NCI-H524 (cell line): ENCODE data around the gene PPP2R5C.

Source experiments
- DNase-seq, 2 experiments: peaks; one replicate each; lab custom pipeline; 2025; lab: John Stamatoyannopoulos, UW

Gene PPP2R5C

GRCh38 chr14:101814934-101815333 is 53.4 kb downstream of the PPP2R5C start:
- DNase-seq, result no peak

- no peak for DNase-seq
Observed at GRCh38 chr14:101815994-101816393, 54.5 kb downstream of the PPP2R5C start.

GRCh38 chr14:101817501-101818001 is 56.0 kb downstream of the PPP2R5C start:
- DNase-seq, result no peak

GRCh38 chr14:101819251-101819990 is 57.9 kb downstream of the PPP2R5C start:
- DNase-seq, result no peak

- DNase-seq, result no peak
Observed at GRCh38 chr14:101820283-101820798, 58.8 kb downstream of the PPP2R5C start.

GRCh38 chr14:101821528-101821927 is 60.0 kb downstream of the PPP2R5C start:
- no peak for DNase-seq

- no peak for DNase-seq
Observed at GRCh38 chr14:101823066-101823465, 61.6 kb downstream of the PPP2R5C start.

- no peak for DNase-seq
Observed at GRCh38 chr14:101823511-101824120, 62.1 kb downstream of the PPP2R5C start.

GRCh38 chr14:101824339-101824727 is 62.8 kb downstream of the PPP2R5C start:
- DNase-seq, result no peak

GRCh38 chr14:101825797-101826196 is 64.3 kb downstream of the PPP2R5C start:
- DNase-seq, result no peak

- no peak for DNase-seq
Observed at GRCh38 chr14:101826351-101826750, 64.8 kb downstream of the PPP2R5C start.

GRCh38 chr14:101827286-101827685 is 65.8 kb downstream of the PPP2R5C start:
- DNase-seq, result no peak

GRCh38 chr14:101828046-101828445 is 66.5 kb downstream of the PPP2R5C start:
- no peak for DNase-seq

GRCh38 chr14:101830271-101830670 is 68.8 kb downstream of the PPP2R5C start:
- DNase-seq, result no peak

GRCh38 chr14:101833045-101833444 is 71.5 kb downstream of the PPP2R5C start:
- DNase-seq, result no peak

- DNase-seq, result no peak
Observed at GRCh38 chr14:101834397-101834796, 72.9 kb downstream of the PPP2R5C start.

GRCh38 chr14:101834800-101835547 is 73.5 kb downstream of the PPP2R5C start:
- no peak for DNase-seq

- DNase-seq, result no peak
Observed at GRCh38 chr14:101835566-101835965, 74.1 kb downstream of the PPP2R5C start.

GRCh38 chr14:101836135-101836534 is 74.6 kb downstream of the PPP2R5C start:
- no peak for DNase-seq

- DNase-seq, result no peak
Observed at GRCh38 chr14:101838476-101838875, 77.0 kb downstream of the PPP2R5C start.

GRCh38 chr14:101839236-101839635 is 77.7 kb downstream of the PPP2R5C start:
- peak; percentile 40 to 77 for DNase-seq

GRCh38 chr14:101839661-101840060 is 78.2 kb downstream of the PPP2R5C start:
- DNase-seq, result no peak
